ENCODE measurements around the gene ELAVL1. TPM values are rescaled to one million over a fixed set of nuclear protein-coding genes. Genes with fewer than 3 reads are reported as not detected.

The ELAVL1 gene
- total RNA-seq, 1 donor from 2014 or later = 107 TPM

DNA sequence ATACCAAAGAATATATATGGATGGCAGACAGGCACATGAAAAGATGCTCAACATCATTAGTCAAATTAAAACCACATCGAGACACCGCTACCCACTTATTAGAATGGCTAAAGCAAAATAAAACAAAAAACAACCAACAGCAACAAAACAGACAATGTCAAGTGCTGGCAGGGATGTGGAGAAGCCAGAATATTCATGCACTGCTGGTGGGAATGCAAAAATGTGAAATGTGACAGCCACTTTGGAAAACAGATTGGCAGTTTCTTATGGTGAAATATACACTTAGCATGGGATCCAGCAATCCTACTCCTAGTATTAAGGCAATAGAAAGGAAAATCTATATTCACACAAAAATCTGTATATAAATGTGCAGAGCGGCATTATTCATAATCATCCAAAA, 8.6 kb downstream of the ELAVL1 start:
- Histone ChIP-seq H3K79me2 (ENCODE audit: insufficient read depth, low read length) (peaks cover 100% of the 10 kb centered on the region), H3K27ac (ENCODE audit: low read depth, low read length) (no peak overlapping the region), H3K4me2 (ENCODE audit: low read length) (no peak overlapping the region), H3K9ac (ENCODE audit: low read length) (no peak overlapping the region), H3K4me1 (ENCODE audit: insufficient read depth, low read length) (peaks cover 6% of the 10 kb centered on the region), H3K36me3 (ENCODE audit: insufficient read depth, low read length) (no peaks in the 10 kb centered on the region), H2AFZ (ENCODE audit: low read depth, low read length) (no peak overlapping the region), H3K27me3 (ENCODE audit: insufficient read depth, low read length) (no peaks in the 10 kb centered on the region), H3K4me3 (ENCODE audit: insufficient read depth, low read depth, low read length) (no peak overlapping the region), H4K20me1 (ENCODE audit: insufficient read depth, low read length) (peaks cover 98% of the 10 kb centered on the region), H3K9me3 (ENCODE audit: insufficient read depth, low read depth, low read length) (no peaks in the 10 kb centered on the region)
- no peaks in the 10 kb centered on the region for H3K27me3 Mint-ChIP-seq (ENCODE audit: low read depth, unreplicated experiment)
- H3K27ac Mint-ChIP-seq (ENCODE audit: unreplicated experiment) = no peak overlapping the region
- TF ChIP-seq EZH2 (IDR thresholded peaks at IDR 0.05; ENCODE audit: insufficient read depth, low read length) = no peak
- TF ChIP-seq, protein P1, sequence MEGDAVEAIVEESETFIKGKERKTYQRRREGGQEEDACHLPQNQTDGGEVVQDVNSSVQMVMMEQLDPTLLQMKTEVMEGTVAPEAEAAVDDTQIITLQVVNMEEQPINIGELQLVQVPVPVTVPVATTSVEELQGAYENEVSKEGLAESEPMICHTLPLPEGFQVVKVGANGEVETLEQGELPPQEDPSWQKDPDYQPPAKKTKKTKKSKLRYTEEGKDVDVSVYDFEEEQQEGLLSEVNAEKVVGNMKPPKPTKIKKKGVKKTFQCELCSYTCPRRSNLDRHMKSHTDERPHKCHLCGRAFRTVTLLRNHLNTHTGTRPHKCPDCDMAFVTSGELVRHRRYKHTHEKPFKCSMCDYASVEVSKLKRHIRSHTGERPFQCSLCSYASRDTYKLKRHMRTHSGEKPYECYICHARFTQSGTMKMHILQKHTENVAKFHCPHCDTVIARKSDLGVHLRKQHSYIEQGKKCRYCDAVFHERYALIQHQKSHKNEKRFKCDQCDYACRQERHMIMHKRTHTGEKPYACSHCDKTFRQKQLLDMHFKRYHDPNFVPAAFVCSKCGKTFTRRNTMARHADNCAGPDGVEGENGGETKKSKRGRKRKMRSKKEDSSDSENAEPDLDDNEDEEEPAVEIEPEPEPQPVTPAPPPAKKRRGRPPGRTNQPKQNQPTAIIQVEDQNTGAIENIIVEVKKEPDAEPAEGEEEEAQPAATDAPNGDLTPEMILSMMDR (IDR thresholded peaks at IDR 0.05; ENCODE audit: insufficient read depth, low read depth, low read length) = no peak
- H3K4me3 Mint-ChIP-seq (ENCODE audit: unreplicated experiment) = no peak overlapping the region
- FAIRE-seq (peak; percentile 39), DNase-seq (ENCODE audit: low read depth) (no peak)
- H3K4me1 Mint-ChIP-seq (ENCODE audit: low read depth, unreplicated experiment) = peaks cover 37% of the 10 kb centered on the region
- no peaks in the 10 kb centered on the region for H3K9me3 Mint-ChIP-seq (ENCODE audit: unreplicated experiment)
- H3K36me3 Mint-ChIP-seq (ENCODE audit: low read depth, unreplicated experiment) = peaks cover 10% of the 10 kb centered on the region

DNA sequence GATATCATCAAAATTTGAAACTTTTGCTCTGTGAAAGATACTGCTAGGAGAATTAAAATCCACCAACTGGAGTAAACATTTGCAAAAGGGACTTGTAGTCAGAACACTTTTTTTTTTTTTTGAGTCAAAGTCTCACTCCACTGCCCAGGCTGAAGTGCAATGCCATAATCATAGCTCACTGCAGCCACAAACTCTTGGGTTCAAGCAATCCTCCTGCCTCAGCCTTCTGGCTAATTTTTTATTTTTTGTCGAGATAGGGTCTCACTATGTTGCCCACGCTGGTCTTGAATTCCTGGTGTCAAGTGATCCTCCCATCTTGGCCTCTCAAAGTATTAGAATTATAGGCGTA, 9.7 kb downstream of the ELAVL1 start:
- H4K20me1 ChIP-seq (ENCODE audit: insufficient read depth, low read length) = peaks cover 97% of the 10 kb centered on the region
- no peaks in the 10 kb centered on the region for H3K27me3 ChIP-seq (ENCODE audit: insufficient read depth, low read length)
- H3K9me3 Mint-ChIP-seq (ENCODE audit: unreplicated experiment) = no peaks in the 10 kb centered on the region
- TF ChIP-seq, protein P1 (IDR thresholded peaks at IDR 0.05; ENCODE audit: insufficient read depth, low read depth, low read length) = no peak
- TF ChIP-seq EZH2 (IDR thresholded peaks at IDR 0.05; ENCODE audit: insufficient read depth, low read length) = no peak
- no peak overlapping the region for H3K27ac ChIP-seq (ENCODE audit: low read depth, low read length)
- no peak for FAIRE-seq
- H3K79me2 ChIP-seq (ENCODE audit: insufficient read depth, low read length) = peaks cover 98% of the 10 kb centered on the region
- H3K27me3 Mint-ChIP-seq (ENCODE audit: low read depth, unreplicated experiment) = no peaks in the 10 kb centered on the region
- H3K27ac Mint-ChIP-seq (ENCODE audit: unreplicated experiment) = no peak overlapping the region
- no peak overlapping the region for H3K4me3 ChIP-seq (ENCODE audit: insufficient read depth, low read depth, low read length)
- H3K9ac ChIP-seq (ENCODE audit: low read length) = no peak overlapping the region
- no peak for DNase-seq (ENCODE audit: low read depth)
- H3K4me1 Mint-ChIP-seq (ENCODE audit: low read depth, unreplicated experiment) = peaks cover 28% of the 10 kb centered on the region
- no peak overlapping the region for H3K4me3 Mint-ChIP-seq (ENCODE audit: unreplicated experiment)
- H2AFZ ChIP-seq (ENCODE audit: low read depth, low read length) = no peak overlapping the region
- H3K36me3 Mint-ChIP-seq (ENCODE audit: low read depth, unreplicated experiment) = peaks cover 10% of the 10 kb centered on the region
- no peaks in the 10 kb centered on the region for H3K9me3 ChIP-seq (ENCODE audit: insufficient read depth, low read depth, low read length)
- H3K36me3 ChIP-seq (ENCODE audit: insufficient read depth, low read length) = peaks cover 5% of the 10 kb centered on the region
- peaks cover 5% of the 10 kb centered on the region for H3K4me1 ChIP-seq (ENCODE audit: insufficient read depth, low read length)
- H3K4me2 ChIP-seq (ENCODE audit: low read length) = no peak overlapping the region

DNA sequence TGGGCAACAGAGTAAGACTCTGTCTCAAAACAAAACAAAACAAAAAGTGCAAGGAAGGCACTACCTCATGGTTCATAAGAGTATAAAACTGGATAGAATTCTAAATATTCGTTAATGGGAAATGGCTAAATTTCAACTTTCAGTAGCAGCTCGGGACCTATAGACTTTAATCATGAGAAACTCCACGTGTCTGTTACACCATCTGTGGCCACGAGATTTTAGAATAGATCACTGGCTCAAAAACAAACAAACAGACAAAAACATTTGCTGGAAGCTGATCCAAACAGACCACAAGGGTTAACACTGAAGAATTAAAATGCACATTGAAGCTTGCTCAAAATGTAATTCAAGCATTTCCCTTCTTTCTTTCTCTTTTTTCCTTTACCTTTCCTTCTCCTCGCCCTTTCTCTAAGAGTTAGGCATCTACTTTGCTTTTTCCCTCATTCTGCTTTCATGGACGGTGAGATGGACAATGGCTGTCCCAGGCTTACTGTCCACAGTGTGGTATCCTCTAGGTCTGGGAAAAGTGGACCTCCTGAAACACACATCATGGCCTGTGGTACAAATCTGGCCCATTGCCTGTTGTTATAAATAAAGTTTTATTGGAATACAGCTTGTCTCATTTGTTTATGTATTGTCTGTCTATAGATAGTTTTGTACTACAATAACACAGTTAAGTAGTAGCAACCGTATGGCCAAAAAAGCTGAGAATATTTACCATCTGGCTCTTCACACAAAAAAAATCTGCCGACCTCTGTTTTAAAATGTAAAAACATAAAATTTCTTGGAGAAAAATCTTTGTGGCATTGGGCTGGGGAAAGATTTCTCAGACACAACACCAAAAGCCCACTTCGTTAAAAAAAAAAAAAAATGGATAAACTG, 10.3 kb downstream of the ELAVL1 start:
- Mint-ChIP-seq H3K9me3 (ENCODE audit: unreplicated experiment) (no peaks in the 10 kb centered on the region), H3K4me3 (ENCODE audit: unreplicated experiment) (no peak overlapping the region), H3K36me3 (ENCODE audit: low read depth, unreplicated experiment) (peaks cover 10% of the 10 kb centered on the region), H3K27ac (ENCODE audit: unreplicated experiment) (no peak overlapping the region), H3K4me1 (ENCODE audit: low read depth, unreplicated experiment) (peaks cover 28% of the 10 kb centered on the region), H3K27me3 (ENCODE audit: low read depth, unreplicated experiment) (no peaks in the 10 kb centered on the region)
- DNase-seq (ENCODE audit: low read depth) (no peak), FAIRE-seq (no peak)
- H3K27me3 ChIP-seq (ENCODE audit: insufficient read depth, low read length) = no peaks in the 10 kb centered on the region
- H3K79me2 ChIP-seq (ENCODE audit: insufficient read depth, low read length) = peaks cover 96% of the 10 kb centered on the region
- no peaks in the 10 kb centered on the region for H3K9me3 ChIP-seq (ENCODE audit: insufficient read depth, low read depth, low read length)
- TF ChIP-seq, protein P1 (IDR thresholded peaks at IDR 0.05; ENCODE audit: insufficient read depth, low read depth, low read length) = no peak
- no peak for TF ChIP-seq EZH2 (IDR thresholded peaks at IDR 0.05; ENCODE audit: insufficient read depth, low read length)
- H3K4me2 ChIP-seq (ENCODE audit: low read length) = no peak overlapping the region
- H3K4me3 ChIP-seq (ENCODE audit: insufficient read depth, low read depth, low read length) = no peak overlapping the region
- H3K4me1 ChIP-seq (ENCODE audit: insufficient read depth, low read length) = peaks cover 5% of the 10 kb centered on the region
- H3K9ac ChIP-seq (ENCODE audit: low read length) = no peak overlapping the region
- no peak overlapping the region for H3K27ac ChIP-seq (ENCODE audit: low read depth, low read length)
- H2AFZ ChIP-seq (ENCODE audit: low read depth, low read length) = no peak overlapping the region
- peaks cover 5% of the 10 kb centered on the region for H3K36me3 ChIP-seq (ENCODE audit: insufficient read depth, low read length)
- peaks cover 97% of the 10 kb centered on the region for H4K20me1 ChIP-seq (ENCODE audit: insufficient read depth, low read length)
